ENCODE data around the gene MRPL58. TPM values are rescaled to one million over a fixed set of nuclear protein-coding genes. Genes with fewer than 3 reads are reported as not detected.

The MRPL58 gene
- total and polyA plus RNA-seq, 10 of the 15 experiments (the other 5 are each of a cell fraction or from before 2014, with no cell fraction given) = 23.0 to 64.3 (median 51.9) TPM

GRCh38 chr17:75033346-75034235 lies 21.1 kb downstream of the MRPL58 start (continued):
- TF ChIP-seq PRDM15 (CRISPR knock-in tag; IDR thresholded peaks at IDR 0.05) (no peak), FOXK2 (IDR thresholded peaks at IDR 0.05) (peak; percentile 4; the same call in 1 of the 2 replicates), IRF4 (IDR thresholded peaks at IDR 0.05; ENCODE audit: low read depth, low read length) (0 out of 2 replicates have a peak, but pooled peaks have one; percentile 26), SIX5 (IDR thresholded peaks at IDR 0.05; ENCODE audit: low read depth, low read length, severe bottlenecking) (no peak), ZBED1 (IDR thresholded peaks at IDR 0.05; ENCODE audit: borderline replicate concordance) (no peak), ZNF274 (IDR thresholded peaks at IDR 0.05; ENCODE audit: insufficient read depth, insufficient read length) (no peak), ESRRA (IDR thresholded peaks at IDR 0.05; ENCODE audit: low read length) (no peak), MYC (IDR thresholded peaks at IDR 0.05; ENCODE audit: insufficient read depth, insufficient read length, insufficient replicate concordance, low read length, severe bottlenecking) (no peak), POLR2A (IDR thresholded peaks at IDR 0.05; ENCODE audit: low read depth, low read length) (no peak), TAF1 (IDR thresholded peaks at IDR 0.05; ENCODE audit: borderline replicate concordance, low read depth, low read length) (no peak), CBX3 (IDR thresholded peaks at IDR 0.05; ENCODE audit: borderline replicate concordance, low read depth) (no peak), MTA3 (IDR thresholded peaks at IDR 0.05; ENCODE audit: borderline replicate concordance, low read length) (no peak), MLLT1 (IDR thresholded peaks at IDR 0.05) (no peak), DPF2 (IDR thresholded peaks at IDR 0.05) (peak; percentile 17; the same call in 1 of the 2 replicates), ZBTB40 (IDR thresholded peaks at IDR 0.05; ENCODE audit: borderline replicate concordance) (peak; percentile 81), TCF12 (IDR thresholded peaks at IDR 0.05; ENCODE audit: low read depth, low read length) (no peak), HSF1 (IDR thresholded peaks at IDR 0.05; ENCODE audit: low read depth, low read length) (no peak), MTA2 (IDR thresholded peaks at IDR 0.05; ENCODE audit: low read depth) (0 out of 2 replicates have a peak, but pooled peaks have one; percentile 9), ZNF384 (IDR thresholded peaks at IDR 0.05; ENCODE audit: borderline replicate concordance, low read depth, low read length) (no peak)

Measured in GM12878 (cell line).